GM21529 (cell line): ENCODE results near the gene SFTA2.
A peak's percentile ranks its signal among the peaks of the same experiment; 100 is the strongest.
"Not testable (repeated sequence)": the region's sequence is repeated elsewhere in the genome, so short reads cannot be mapped to it uniquely, and the experiment has no call there.

Source experiments
- ATAC-seq: cut with Tn5 transposase; IDR thresholded peaks from one replicate; pipeline ENCODE4 v1.9.1; 2021; ENCODE audit not compliant: unreplicated experiment

The SFTA2 gene

GRCh38 chr6:30931969-30932645 is at the start of gene SFTA2:
SFTA2 (minus strand) TSS chr6:30932170; CDS start chr6:30932096, 74 bp downstream.
- ATAC-seq = no peak

GRCh38 chr6:30979690-30980089 is 47.7 kb upstream of the SFTA2 start:
- no peak for ATAC-seq

- ATAC-seq = no peak
Observed at GRCh38 chr6:30979141-30979540, 47.2 kb upstream of the SFTA2 start.

- no peak for ATAC-seq
Observed at GRCh38 chr6:30974490-30975252, 42.7 kb upstream of the SFTA2 start.

- ATAC-seq = no peak
Observed at GRCh38 chr6:30972816-30973215, 40.8 kb upstream of the SFTA2 start.

GRCh38 chr6:30970946-30971345 is 39.0 kb upstream of the SFTA2 start:
- no peak for ATAC-seq

- not testable (repeated sequence) for ATAC-seq
Observed at GRCh38 chr6:30969171-30969570, 37.2 kb upstream of the SFTA2 start.

GRCh38 chr6:30966154-30966553 is 34.2 kb upstream of the SFTA2 start:
- ATAC-seq = no peak

GRCh38 chr6:30965140-30965601 is 33.2 kb upstream of the SFTA2 start:
- ATAC-seq = no peak

GRCh38 chr6:30964075-30964474 is 32.1 kb upstream of the SFTA2 start:
- no peak for ATAC-seq

- no peak for ATAC-seq
Observed at GRCh38 chr6:30963641-30964040, 31.7 kb upstream of the SFTA2 start.

- ATAC-seq = no peak
Observed at GRCh38 chr6:30962716-30963115, 30.7 kb upstream of the SFTA2 start.

- ATAC-seq = no peak
Observed at GRCh38 chr6:30960907-30961673, 29.1 kb upstream of the SFTA2 start.

GRCh38 chr6:30957716-30958115 is 25.7 kb upstream of the SFTA2 start:
- no peak for ATAC-seq

GRCh38 chr6:30955367-30956042 is 23.5 kb upstream of the SFTA2 start:
- ATAC-seq = peak; percentile 79

GRCh38 chr6:30954631-30955366 is 22.8 kb upstream of the SFTA2 start:
- ATAC-seq = no peak

- no peak for ATAC-seq
Observed at GRCh38 chr6:30951907-30952469, 20.0 kb upstream of the SFTA2 start.

GRCh38 chr6:30948811-30949210 is 16.8 kb upstream of the SFTA2 start:
- ATAC-seq = no peak

- no peak for ATAC-seq
Observed at GRCh38 chr6:30947231-30947630, 15.3 kb upstream of the SFTA2 start.

- no peak for ATAC-seq
Observed at GRCh38 chr6:30945281-30945680, 13.3 kb upstream of the SFTA2 start.
